GM21423 (cell line): Measurements from ENCODE around the gene MAP4K4.

Source experiments
- ATAC-seq: cut with Tn5 transposase; IDR thresholded peaks from one replicate; pipeline ENCODE4 v1.9.1; 2021; ENCODE audit warnings: mild to moderate bottlenecking, moderate library complexity; ENCODE audit not compliant: unreplicated experiment

Gene MAP4K4

GRCh38 chr2:101720732-101721131 is 23.2 kb downstream of the MAP4K4 start:
- ATAC-seq = no peak

DNA sequence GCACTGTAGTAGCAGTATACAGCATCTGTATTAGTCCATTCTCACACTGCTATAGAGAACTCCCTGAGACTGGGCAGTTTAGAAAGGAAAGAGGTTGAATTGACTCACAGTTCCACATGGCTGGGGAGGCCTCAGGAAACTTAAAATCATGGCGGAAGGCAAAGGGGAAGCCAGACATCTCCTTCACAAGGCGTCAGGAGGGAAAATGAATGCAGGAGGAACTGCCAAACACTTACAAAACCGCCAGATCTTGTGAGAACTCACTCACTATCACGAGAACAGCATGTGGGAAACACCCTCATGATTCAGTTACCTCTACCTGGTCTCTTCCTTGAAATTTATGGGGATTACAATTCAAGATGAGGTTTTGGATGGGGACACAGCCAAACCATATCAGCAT is 25.4 kb downstream of the MAP4K4 start:
- ATAC-seq = no peak

- ATAC-seq = no peak
These were observed 26.0 kb downstream of the MAP4K4 start for GRCh38 chr2:101723371-101724124.

GRCh38 chr2:101724125-101724474 is 26.6 kb downstream of the MAP4K4 start:
- ATAC-seq = no peak

DNA sequence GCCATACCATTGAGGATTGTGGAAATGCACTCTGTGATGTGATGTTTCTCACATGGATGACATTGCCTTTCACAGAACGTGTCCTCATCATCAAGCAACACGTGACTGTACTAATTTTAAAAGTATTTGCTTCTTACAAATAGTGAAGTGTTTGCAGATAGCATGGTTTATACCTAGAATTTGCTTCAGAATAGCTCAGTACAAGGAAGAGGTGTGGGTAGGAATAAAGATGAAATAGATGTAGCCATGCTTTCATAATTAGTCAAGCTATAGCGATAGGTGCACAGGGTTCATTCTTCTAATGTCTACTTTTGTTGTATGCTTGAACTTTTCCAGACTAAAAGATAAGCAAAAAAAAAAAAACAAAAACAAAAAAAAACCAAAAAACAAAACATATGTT is 27.5 kb downstream of the MAP4K4 start:
- no peak for ATAC-seq

DNA sequence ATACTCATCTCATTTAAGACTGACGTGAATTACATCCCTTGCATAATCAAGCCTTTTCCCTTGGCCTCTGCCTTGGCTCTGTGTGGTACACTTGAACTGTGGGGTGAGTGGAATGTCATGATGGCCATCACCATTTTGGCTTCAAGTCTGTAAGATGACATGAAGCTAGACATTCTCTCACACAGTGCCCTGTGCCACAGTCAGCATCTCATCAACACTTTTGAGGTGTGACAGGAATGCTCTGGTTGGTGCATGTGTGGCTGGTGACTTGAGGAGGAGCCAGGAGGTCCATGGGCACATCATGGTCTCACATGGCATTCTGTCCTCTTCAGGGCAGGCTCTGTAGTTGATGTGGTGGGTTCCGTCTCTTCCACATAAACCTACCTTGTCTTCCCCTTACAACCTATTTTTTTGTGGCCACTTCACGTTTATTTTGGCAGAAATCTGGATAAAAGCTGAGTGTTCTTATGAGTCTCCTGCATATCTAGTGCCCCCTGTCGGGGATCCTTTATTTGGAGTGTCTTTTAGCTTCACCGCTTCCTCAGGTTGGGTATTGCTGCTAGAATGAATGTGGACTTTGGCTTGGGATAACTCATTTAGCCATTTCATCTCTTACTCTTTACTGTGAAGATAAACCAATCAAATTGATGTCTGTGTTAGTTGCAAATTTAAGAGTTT is 28.1 kb downstream of the MAP4K4 start:
- ATAC-seq = no peak

GRCh38 chr2:101728865-101729264 is 31.4 kb downstream of the MAP4K4 start:
- ATAC-seq = no peak

GRCh38 chr2:101729521-101730190 is 32.1 kb downstream of the MAP4K4 start:
- ATAC-seq = no peak

DNA sequence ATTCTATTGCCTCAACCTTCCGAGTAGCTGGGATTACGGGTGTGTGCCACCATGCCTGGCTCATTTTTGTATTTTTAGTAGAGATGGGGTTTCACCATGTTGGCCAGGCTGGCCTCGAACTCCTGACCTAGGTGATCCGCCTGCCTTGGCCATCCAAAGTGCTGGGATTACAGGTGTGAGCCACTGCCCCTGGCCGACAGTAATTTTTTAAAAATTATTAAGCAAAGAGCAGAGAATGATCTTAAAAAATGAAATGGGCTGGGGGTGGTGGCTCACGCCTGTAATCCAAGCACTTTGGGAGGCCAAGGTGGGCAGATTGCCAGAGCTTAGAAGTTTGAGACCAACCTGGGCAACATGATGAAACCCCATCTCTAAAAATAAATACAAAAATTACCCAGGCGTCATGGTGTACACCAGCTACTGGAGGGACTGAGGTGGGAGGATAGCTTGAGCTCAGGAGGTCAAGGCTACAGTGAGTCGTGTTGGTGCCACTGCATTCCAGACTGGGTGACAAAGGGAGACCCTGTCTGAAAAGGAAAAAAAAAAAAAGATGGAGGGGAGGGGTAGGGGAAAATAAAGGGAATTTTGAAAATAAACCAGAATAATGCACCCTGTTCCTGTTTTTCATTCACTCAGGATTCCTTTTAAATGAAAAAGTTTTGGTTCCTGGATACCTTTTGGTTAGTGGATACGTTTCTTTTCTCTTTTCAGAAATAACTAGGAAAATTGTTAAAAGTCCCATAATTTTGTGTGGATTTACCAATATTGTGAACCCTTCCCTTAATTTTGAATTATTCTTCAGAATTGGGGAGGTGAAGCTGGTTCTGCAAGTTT is 33.9 kb downstream of the MAP4K4 start:
- no peak for ATAC-seq

GRCh38 chr2:101732199-101732598 is 34.7 kb downstream of the MAP4K4 start:
- no peak for ATAC-seq

DNA sequence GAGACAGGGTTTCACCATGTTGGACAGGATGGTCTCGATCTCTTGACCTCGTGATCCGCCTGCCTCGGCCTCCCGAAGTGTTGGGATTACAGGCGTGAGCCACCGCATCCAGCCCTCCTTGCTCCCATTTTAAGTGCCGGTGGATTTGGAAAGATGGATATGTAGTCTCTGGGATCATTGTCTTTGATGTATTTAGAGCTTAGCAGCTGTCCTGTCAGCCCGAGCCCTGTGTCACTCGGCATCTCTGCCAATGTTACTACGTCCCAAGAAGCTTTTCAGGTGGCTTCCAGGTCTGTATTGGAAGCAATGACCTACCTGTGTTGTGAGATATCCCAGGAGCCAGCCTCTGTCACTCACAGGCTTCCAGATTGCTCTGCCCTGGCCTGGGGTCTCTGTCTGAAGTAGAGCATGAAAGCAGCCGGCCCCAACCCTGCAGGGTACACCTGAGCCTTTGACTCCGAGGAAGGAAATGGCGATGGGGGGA is 35.3 kb downstream of the MAP4K4 start:
- ATAC-seq = no peak

DNA sequence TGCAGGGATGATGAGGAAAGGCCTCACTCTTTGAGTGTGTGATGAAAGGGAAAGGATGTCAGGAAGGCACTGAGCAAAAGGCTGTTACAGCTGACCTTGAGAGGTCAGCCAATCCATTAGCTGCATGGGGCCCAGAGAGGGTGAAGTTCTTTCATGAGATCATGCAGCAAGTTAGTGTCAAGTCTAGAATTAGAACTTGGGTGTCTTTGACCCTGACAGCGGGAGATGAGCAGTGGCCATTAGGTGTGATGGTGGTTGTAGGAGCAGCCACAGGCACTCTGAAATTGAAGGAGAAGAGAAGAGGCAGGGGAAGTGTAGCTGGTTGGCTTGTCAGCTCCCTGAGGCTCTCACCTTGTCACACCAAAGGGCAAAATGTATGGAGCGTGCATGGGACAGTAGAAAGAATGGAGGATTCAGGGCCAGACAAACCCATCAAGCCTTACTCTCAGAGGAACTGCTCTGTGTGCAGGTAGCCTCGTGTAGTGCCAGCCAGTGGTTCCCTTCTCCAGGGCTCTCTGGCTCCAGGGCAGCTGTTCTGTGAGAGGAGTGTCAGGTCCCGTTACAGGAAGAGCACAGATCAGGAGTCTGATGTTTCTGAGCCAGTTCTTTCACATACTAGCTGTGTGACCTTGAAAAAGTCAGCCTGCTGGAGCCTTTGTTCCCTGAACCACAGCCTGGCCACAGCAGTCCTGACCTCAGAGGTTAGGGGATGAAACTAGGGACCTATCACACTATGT is 35.9 kb downstream of the MAP4K4 start:
- ATAC-seq = no peak

GRCh38 chr2:101734505-101735165 is 37.1 kb downstream of the MAP4K4 start:
- no peak for ATAC-seq

DNA sequence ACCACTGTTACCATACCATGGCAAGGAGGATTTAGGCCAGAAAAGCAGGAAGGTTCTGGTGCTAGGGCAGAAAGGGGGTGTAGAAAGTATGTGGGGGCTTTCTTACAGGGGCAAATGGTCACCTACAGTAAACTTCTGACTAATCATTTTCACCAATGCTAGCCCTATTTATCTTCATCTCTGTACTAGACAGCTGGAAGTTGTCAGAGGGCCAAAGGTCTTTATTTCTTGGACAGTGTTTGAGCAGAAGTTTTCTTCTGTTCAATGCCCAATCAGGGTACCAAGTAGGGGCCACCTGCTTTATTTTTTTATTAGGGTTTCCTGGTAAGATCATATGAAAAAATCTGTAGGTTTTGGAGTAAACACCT is 37.6 kb downstream of the MAP4K4 start:
- ATAC-seq = no peak

- ATAC-seq = no peak
These were observed 38.7 kb downstream of the MAP4K4 start for GRCh38 chr2:101736233-101736632.

DNA sequence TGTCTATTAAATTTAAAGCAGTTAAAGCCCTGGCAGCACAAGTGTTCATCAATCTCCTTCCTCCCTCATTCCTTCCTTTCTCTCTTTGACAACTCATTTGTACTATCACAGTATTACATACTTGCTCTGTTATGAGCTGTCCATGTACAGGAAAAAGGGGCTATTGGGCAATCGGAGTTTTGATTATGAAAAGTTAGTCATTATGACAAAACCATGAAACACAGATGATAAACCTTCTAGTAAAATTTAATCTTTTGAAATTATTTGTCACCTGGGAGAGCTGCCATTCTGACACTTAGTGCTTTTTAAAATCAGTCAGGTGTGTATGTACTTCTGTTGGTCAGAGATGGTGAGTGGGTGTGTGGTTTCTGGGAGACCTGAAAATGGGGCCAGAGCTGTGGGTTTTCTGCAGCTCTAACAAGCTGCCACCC is 39.4 kb downstream of the MAP4K4 start:
- ATAC-seq = no peak

GRCh38 chr2:101737478-101738255 is 40.2 kb downstream of the MAP4K4 start:
- no peak for ATAC-seq

- ATAC-seq = no peak
These were observed 41.1 kb downstream of the MAP4K4 start for GRCh38 chr2:101738649-101739048.

GRCh38 chr2:101740555-101740964 is 43.1 kb downstream of the MAP4K4 start:
- no peak for ATAC-seq
